ENCODE data around the gene LACTBL1. TPM values are rescaled to one million over a fixed set of nuclear protein-coding genes. Genes with fewer than 3 reads are reported as not detected.

Gene LACTBL1
- total and polyA plus RNA-seq, 2 of the 8 experiments (the other 6 are each of a cell fraction or from before 2014, with no cell fraction given), result not detected

DNA sequence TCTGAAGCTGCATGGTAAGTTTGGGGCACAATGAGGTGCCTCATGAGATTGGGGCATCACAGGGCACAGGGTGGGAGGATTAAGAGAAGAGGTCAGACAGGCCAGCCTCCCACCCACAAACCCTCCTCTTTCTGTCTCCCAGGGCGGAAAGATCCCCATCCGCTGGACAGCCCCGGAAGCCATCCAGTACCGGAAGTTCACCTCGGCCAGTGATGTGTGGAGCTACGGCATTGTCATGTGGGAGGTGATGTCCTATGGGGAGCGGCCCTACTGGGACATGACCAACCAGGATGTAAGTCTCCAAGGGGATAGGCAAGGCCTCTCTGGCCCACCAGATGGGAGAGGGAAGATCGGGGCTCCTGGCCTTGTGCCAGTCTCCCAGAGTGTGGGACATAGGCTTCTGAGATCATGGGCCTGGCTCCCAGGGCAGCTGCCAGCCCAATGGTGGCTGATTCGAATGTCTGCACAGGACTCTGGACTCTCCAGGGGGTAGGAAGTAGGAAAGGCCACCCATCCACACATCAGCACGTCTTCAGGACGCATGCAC lies 63.7 kb downstream of the LACTBL1 start (continued):
- TF ChIP-seq, protein P1, sequence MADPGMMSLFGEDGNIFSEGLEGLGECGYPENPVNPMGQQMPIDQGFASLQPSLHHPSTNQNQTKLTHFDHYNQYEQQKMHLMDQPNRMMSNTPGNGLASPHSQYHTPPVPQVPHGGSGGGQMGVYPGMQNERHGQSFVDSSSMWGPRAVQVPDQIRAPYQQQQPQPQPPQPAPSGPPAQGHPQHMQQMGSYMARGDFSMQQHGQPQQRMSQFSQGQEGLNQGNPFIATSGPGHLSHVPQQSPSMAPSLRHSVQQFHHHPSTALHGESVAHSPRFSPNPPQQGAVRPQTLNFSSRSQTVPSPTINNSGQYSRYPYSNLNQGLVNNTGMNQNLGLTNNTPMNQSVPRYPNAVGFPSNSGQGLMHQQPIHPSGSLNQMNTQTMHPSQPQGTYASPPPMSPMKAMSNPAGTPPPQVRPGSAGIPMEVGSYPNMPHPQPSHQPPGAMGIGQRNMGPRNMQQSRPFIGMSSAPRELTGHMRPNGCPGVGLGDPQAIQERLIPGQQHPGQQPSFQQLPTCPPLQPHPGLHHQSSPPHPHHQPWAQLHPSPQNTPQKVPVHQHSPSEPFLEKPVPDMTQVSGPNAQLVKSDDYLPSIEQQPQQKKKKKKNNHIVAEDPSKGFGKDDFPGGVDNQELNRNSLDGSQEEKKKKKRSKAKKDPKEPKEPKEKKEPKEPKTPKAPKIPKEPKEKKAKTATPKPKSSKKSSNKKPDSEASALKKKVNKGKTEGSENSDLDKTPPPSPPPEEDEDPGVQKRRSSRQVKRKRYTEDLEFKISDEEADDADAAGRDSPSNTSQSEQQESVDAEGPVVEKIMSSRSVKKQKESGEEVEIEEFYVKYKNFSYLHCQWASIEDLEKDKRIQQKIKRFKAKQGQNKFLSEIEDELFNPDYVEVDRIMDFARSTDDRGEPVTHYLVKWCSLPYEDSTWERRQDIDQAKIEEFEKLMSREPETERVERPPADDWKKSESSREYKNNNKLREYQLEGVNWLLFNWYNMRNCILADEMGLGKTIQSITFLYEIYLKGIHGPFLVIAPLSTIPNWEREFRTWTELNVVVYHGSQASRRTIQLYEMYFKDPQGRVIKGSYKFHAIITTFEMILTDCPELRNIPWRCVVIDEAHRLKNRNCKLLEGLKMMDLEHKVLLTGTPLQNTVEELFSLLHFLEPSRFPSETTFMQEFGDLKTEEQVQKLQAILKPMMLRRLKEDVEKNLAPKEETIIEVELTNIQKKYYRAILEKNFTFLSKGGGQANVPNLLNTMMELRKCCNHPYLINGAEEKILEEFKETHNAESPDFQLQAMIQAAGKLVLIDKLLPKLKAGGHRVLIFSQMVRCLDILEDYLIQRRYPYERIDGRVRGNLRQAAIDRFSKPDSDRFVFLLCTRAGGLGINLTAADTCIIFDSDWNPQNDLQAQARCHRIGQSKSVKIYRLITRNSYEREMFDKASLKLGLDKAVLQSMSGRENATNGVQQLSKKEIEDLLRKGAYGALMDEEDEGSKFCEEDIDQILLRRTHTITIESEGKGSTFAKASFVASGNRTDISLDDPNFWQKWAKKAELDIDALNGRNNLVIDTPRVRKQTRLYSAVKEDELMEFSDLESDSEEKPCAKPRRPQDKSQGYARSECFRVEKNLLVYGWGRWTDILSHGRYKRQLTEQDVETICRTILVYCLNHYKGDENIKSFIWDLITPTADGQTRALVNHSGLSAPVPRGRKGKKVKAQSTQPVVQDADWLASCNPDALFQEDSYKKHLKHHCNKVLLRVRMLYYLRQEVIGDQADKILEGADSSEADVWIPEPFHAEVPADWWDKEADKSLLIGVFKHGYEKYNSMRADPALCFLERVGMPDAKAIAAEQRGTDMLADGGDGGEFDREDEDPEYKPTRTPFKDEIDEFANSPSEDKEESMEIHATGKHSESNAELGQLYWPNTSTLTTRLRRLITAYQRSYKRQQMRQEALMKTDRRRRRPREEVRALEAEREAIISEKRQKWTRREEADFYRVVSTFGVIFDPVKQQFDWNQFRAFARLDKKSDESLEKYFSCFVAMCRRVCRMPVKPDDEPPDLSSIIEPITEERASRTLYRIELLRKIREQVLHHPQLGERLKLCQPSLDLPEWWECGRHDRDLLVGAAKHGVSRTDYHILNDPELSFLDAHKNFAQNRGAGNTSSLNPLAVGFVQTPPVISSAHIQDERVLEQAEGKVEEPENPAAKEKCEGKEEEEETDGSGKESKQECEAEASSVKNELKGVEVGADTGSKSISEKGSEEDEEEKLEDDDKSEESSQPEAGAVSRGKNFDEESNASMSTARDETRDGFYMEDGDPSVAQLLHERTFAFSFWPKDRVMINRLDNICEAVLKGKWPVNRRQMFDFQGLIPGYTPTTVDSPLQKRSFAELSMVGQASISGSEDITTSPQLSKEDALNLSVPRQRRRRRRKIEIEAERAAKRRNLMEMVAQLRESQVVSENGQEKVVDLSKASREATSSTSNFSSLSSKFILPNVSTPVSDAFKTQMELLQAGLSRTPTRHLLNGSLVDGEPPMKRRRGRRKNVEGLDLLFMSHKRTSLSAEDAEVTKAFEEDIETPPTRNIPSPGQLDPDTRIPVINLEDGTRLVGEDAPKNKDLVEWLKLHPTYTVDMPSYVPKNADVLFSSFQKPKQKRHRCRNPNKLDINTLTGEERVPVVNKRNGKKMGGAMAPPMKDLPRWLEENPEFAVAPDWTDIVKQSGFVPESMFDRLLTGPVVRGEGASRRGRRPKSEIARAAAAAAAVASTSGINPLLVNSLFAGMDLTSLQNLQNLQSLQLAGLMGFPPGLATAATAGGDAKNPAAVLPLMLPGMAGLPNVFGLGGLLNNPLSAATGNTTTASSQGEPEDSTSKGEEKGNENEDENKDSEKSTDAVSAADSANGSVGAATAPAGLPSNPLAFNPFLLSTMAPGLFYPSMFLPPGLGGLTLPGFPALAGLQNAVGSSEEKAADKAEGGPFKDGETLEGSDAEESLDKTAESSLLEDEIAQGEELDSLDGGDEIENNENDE (IDR thresholded peaks at IDR 0.05; ENCODE audit: insufficient replicate concordance, low read length), result no peak
- no peak for TF ChIP-seq RXRA (IDR thresholded peaks at IDR 0.05; ENCODE audit: insufficient read depth, low read depth, low read length)
- no peak for TF ChIP-seq KDM1A (IDR thresholded peaks at IDR 0.05; ENCODE audit: borderline replicate concordance, low read length)
- TF ChIP-seq HDAC6 (IDR thresholded peaks at IDR 0.05; ENCODE audit: low read depth, low read length), result no peak
- no peak for TF ChIP-seq KDM4A (IDR thresholded peaks at IDR 0.05; ENCODE audit: low read depth, low read length, severe bottlenecking)
- TF ChIP-seq CREB1 (IDR thresholded peaks at IDR 0.05), result no peak
- TF ChIP-seq EGR1 (IDR thresholded peaks at IDR 0.05; ENCODE audit: borderline replicate concordance, low read depth, low read length), result no peak
- TF ChIP-seq ASH2L (IDR thresholded peaks at IDR 0.05; ENCODE audit: low read length), result no peak
- TF ChIP-seq YY1 (IDR thresholded peaks at IDR 0.05; ENCODE audit: low read depth, low read length), result no peak

Data from H1 (cell line).